GM18861 (cell line): ENCODE results near the gene ZNF580.

Source experiments
- ATAC-seq: cut with Tn5 transposase; IDR thresholded peaks from one replicate; pipeline ENCODE4 v1.9.1; 2021; ENCODE audit not compliant: unreplicated experiment

ZNF580 gene

DNA sequence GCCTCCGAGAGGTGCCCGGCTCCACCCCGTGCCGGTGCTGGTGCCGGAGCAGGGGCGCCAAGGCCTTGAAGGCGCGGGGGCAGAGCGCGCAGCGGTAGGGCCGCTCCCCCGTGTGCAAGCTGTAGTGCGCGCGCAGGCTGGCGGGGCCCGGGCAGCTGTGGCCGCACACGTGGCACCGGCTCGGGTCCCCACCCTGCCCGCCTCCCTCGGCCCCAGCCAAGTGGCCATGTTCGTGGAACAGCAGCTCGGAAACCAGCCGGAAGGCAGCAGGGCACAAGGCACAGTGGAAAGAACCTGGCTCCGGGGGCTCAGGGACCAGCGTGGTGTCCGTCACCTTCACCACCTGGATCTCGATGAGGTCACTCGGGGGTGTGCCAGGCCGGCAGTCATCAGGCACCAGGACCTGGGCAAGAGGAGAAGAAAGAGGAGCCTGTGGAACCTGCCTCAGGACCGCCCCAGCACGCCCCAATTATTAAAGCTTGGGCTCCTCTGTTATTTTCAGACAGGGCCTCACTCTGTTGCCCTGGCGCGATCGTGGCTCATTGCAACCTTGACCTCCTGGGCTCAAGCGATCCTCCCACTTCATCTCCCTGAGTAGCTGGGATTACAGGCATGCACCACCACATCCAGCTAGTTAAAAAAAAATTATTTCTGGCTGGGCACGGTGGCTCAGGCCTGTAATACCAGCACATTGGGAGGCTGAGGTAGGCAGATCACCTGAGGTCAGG is 18.4 kb upstream of the ZNF580 start:
- ATAC-seq = no peak

- ATAC-seq = no peak
Observed at GRCh38 chr19:55623130-55623529, 17.7 kb upstream of the ZNF580 start.

GRCh38 chr19:55623561-55623960 is 17.2 kb upstream of the ZNF580 start:
- ATAC-seq = no peak

GRCh38 chr19:55624109-55625003 is 16.4 kb upstream of the ZNF580 start, which contains the start of gene ZNF784:
Gene ZNF784, minus strand, starts transcription at chr19:55624566. Its CDS starts 5 bp downstream, at chr19:55624561.
- no peak for ATAC-seq

DNA sequence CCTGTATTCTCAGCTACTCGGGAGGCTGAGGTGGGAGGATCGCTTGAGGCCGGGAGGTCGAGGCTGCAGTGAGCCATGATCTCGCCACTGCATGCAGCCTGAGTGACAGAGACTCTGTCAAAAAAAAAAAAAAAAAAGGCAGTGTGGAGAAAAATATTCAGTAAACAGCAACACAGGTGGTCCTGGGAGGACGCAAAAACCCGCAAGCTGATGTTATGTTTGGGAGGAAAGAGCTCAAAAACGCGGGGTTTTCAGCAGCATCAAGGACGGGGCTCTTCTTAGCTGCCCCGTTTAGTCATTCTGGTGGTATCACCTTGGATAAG is 15.8 kb upstream of the ZNF580 start:
- no peak for ATAC-seq

DNA sequence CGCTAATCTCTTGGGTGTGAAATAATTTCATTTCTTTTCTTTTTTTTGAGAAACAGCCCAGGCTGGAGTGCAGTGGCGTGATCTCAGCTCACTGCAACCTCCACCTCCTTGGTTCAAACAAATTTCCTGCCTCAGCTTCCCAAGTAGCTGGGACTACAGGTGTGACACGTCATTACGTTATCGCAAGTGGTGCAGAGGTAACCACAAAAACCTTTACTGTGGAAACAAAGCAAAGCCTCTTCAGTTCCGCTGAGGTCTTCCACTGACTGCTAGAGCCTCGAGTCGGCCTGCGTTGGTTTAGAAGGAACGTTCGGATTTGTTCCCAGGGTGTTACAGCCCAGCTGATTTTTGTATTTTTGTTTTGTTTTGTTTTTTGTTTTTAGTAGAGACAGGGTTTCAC is 14.5 kb upstream of the ZNF580 start:
- ATAC-seq = no peak

DNA sequence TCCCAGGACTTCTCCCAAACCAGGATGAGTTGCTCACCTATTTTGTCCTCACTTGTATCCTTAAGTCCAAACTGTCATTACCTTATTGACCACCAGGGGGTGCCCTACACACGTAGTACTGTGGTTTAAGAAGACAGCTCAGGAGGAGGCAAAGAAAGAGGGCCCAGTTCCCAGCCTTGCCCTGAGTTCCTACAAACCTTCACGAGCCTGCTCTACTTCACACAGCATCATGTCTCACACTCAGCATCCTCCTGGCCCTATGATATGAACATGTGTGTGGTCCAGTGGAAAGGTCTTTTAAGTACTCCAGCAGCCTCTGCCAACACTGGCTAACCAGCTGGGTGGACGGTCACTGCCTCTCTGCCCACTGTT is 8.4 kb upstream of the ZNF580 start:
- ATAC-seq = no peak

GRCh38 chr19:55633861-55634260 is 6.9 kb upstream of the ZNF580 start:
- no peak for ATAC-seq

GRCh38 chr19:55635334-55635717 is 5.5 kb upstream of the ZNF580 start:
- ATAC-seq = no peak

DNA sequence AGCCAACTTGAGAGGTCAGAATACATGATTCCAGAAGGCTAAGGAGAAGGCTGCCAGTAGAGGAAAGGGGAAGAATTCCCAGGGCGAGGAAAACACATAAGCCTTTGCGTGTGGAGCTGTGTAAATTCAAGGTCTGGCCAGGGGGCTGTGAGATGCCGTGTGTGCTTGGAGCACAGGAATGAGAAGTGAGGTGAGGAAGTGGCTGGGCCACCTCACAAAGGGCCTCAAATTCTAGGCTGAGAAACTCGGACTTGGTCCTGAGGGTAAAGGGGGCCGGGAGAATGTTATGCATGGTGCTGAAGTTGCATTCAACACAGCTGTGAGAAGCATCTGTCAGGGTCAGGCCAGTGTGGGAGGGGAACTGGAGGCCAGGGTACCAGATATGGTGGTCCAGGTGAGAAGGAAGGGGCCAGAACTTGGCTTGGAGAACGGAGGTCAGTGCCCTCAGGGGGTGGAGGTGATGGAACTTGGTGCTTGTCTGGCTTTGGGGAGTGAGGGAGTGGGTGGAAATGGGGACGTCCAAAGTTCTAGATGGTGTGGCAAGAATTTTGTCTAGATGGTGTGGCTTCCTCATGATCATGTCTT is 4.9 kb upstream of the ZNF580 start:
- no peak for ATAC-seq

DNA sequence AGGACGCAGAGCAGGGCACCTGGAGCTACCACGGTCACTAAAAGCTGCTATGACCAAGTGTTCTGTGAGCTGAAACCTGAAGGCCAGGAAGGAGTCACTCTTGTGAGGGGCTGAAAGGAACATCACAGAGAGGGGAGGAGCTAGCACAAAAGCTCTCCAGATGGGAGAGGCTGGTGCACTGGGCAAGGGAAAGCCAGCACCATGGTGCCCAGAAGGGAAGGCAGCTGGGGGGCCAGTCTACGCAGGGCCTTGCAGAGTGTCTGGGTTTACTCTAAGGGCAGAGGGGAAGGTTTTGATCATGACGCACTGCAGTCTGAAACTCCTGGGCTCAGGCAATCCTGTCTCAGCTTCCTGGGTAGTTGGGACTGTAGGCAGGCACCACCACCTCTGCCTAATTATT is 4.1 kb upstream of the ZNF580 start:
- no peak for ATAC-seq

DNA sequence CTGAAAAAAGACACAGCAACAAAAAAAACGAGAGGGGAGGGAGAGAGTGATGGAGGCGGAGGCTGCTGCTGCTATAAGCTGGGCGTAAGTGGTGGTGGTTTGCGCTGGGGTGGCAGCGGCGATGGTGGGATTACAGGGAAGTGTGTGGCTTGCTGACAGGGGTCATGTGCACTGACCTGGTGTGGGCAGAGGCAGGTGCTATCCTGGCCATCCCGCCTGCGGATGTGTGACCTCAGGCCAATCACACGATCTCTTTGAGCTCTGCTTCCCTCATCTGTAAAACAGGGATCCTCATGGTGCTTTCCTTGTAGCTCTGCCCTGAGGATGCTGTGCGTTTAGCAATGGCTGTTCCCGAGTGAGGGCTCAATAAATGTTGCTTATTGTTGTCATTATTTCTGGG is 3.3 kb upstream of the ZNF580 start:
- ATAC-seq = no peak

DNA sequence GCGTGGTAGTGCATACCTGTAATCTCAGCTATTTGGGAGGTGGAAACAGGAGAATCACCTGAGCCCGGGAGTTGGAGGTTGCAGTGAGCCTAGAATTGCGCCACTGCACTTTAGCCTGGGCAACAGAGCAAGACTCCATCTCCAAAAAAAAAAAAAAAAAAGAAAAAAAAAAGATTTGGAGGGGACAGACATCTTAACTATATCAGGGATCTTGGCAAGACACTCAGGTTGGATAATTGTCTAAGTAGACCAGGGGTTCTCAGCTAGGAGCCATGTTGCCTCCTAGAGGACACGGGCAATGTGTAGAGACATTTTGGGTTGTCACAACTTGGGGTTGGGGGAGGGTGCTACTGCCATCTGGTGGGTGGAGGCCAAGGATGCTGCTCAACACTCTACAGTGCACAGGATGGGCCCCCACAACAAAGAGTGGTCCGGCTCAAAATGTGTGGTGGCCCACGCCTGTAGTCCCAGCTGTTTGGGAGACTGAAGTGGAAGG is 1.9 kb upstream of the ZNF580 start:
- no peak for ATAC-seq

GRCh38 chr19:55640043-55640576 is 692 bp upstream of the ZNF580 start:
- no peak for ATAC-seq

DNA sequence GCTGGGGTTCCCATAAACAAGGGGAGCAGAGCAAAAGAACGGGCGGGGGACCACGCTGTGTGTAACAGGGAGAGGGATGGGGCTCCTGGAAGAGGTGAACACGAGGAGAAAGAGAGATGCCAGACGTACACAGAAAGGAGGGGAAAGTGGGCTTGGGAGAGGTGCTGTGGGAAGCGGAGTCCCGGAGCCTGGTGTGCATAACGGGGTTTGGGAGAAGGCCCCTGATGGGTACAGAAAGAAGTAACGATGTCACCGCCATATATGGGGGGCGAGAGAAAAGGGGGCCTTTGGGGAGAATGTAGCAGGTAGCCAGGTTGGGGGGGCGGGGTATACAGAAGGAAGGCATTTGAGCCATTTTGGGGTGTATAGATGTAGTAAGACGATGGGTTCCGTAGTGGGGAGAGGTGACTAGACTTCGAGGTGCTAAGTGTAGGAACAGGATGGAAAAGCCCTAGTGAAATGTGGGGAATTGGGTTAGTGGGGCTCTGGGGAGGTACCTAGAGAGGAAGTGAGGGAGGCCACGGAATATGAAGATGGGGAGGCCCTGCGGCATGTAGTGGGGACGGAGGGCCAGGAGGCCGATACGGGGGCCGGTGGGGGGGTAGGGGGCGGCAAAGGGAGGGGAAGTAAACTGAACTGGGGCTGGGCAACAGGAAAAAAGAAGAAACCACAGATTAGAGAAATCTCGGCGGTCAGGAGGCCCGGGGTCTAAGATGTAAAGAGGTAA is 787 bp downstream of the ZNF580 start:
- ATAC-seq = no peak

DNA sequence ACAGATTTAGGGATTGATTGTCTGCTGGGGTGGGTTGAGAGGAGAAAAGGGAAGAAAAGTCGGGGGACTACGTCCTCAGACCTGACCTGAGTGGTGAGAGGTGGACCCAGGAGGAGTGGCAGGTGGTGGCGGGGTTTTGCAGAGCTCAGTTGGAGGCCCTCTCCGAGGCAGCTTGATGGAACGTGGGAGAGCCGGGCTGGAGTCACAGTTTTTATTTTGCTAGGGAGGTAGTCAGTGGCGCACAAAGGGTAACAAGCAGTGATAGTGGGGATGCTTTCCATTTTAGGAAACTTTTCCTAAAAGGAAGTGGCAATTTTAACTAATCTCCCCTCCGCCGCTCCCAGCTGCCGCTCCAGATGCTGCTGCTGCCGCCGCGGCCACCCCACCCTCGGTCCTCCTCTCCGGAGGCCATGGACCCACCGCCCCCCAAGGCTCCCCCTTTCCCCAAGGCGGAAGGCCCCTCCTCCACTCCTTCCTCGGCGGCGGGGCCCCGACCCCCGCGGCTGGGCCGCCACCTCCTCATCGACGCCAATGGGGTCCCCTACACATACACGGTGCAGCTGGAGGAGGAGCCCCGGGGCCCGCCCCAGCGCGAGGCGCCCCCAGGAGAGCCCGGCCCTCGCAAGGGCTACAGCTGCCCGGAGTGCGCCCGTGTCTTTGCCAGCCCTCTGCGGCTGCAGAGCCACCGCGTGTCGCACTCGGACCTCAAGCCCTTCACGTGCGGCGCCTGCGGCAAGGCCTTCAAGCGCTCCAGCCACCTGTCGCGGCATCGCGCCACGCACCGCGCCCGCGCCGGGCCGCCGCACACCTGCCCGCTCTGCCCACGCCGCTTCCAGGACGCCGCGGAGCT is 1.6 kb downstream of the ZNF580 start:
- no peak for ATAC-seq

- ATAC-seq = no peak
Observed at GRCh38 chr19:55643003-55643886, 2.4 kb downstream of the ZNF580 start, which contains the start of gene ZNF581. Gene ZNF581, plus strand, starts transcription at chr19:55643649. Its CDS starts 923 bp downstream, at chr19:55644572.

GRCh38 chr19:55643887-55644176 is 3.0 kb downstream of the ZNF580 start:
- ATAC-seq = no peak

DNA sequence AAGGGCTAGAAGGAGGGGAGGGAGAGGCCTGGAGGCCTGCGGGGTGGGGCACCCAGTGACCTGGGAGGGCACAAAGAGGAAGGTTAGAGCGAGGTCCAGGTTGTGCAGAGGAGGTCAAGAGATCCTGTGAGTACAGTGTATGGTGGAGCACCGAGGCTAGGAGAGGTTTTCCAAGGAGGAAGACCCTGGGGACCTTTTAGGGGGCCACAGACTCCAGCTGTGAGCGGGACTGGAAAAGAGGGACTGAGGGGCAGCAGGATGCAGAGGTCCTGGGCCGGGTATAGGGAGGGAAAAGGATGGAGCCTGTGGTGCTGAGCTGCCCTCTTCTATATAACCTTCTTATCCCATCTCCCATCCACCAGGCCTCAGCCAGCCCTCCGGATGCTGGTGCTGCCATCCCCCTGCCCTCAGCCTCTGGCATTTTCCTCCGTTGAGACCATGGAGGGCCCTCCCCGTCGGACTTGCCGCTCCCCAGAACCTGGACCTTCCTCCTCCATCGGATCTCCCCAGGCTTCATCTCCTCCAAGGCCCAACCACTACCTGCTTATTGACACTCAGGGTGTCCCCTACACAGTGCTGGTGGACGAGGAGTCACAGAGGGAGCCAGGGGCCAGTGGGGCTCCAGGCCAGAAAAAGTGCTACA is 3.5 kb downstream of the ZNF580 start:
- ATAC-seq = no peak
